Measurements from ENCODE around the gene TNFRSF21.
"Not testable (repeated sequence)": the region's sequence is repeated elsewhere in the genome, so short reads cannot be mapped to it uniquely, and the experiment has no call there.

TNFRSF21 gene

DNA sequence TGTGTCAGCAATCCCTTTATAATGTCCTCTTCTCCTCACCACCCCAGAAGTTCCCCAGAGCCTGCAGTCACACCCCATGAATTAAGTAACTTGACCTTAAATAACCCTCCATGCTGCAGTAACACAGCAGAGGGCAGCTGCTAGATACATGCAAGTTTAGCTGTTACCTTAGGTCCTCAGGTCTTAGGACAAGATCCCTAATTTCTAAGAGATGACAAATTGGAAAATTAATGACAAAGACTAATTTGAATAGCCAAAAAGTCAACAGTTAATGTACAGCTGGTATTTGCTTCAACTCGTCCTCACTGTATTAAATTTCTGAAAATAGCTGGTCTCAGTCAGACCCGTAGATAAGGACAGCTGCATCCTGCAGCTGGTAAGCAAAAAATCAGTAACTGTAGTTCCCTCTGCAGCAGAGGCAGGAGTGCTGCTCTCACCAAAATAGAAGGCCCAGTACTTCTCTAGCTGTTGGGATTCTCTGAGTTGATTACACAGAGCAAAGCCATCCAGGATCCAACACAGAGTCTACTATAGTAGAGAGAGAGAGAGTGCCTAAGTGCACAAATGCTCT, 62.4 kb downstream of the TNFRSF21 start:
- DNase-seq, result peak; percentile 68

DNA sequence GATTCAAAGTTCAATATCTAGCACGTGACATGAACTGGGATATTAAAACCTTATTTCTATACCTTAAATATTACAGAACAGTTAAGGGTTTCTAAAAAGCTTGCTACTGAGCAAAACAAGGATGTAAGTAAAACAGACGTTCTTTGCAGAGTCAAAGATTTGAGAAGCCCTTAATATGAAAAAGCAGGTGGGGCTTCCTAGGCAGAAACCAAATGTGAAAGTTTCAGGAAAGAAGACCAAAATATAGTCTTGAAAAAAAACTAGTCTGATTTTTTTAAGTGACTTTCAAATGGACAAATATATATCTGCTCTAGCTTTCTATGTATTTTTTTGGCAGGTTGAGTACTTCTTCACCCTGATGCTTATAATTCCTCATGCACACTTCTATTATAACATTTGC, 63.2 kb downstream of the TNFRSF21 start:
- DNase-seq, result no peak

DNA sequence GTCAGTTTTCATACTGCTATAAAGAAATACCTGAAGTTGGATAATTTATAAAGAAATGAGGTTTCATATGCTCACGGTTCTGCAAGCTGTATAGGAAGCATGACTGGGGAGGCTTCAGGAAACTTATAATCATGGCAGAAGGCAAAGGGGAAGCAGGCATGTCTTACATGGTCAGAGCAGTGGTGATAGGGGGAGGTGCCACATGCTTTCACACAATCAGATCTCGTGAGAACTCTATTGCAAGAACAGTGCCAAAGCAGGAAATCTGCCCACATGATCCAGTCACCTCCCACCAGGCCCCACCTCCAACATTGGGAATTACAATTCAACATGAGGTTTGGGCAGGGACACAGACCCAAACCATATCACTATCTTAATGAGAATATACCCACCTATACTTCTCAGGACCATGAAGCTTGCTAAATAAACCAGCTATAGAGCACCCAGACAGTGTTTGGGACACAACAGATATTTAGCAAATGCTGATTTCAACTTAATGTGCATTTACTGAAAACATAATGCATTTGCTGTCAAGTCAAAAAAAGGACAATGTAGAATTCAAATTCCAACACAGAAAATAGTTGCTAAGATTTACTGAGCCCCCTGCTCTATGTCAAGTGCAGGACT, 63.8 kb downstream of the TNFRSF21 start:
- DNase-seq, result no peak

- peak; percentile 87 for DNase-seq
Observed at GRCh38 chr6:47242483-47243386, 67.0 kb downstream of the TNFRSF21 start.

DNA sequence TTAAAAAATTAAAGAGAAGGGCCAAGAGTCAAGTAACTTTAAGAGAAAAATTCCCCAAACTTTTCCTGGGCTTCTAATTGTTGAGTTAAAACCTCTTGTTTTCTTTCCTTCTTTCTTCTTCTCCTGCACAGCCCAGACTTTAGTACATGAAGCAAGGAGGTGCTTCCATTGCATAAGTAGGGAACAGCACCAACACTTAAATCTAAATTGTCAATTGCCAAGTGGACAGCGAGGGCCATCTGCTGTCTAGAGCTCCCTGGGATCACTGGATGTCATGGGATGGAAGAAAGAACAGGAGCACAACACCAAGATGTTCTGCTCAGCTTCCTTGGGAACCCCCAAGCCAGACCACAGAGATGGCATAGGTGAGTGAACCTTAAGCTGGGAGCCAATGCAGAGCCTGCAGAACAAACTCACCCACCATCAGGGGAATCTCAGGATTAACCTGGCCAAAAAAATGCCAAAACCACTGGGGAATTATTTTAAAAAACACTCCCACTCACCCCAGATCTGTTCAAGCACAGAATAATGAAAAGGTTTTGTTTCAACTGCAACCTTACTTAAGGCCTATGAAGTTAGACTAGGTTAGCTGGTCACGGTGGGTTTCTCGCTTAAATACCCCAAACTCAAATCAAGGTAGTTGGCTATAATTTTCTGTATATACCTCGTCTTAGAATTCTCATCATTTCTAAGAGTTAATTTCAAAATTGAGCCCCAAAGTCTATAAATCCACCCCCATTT, 67.8 kb downstream of the TNFRSF21 start:
- no peak for DNase-seq

DNA sequence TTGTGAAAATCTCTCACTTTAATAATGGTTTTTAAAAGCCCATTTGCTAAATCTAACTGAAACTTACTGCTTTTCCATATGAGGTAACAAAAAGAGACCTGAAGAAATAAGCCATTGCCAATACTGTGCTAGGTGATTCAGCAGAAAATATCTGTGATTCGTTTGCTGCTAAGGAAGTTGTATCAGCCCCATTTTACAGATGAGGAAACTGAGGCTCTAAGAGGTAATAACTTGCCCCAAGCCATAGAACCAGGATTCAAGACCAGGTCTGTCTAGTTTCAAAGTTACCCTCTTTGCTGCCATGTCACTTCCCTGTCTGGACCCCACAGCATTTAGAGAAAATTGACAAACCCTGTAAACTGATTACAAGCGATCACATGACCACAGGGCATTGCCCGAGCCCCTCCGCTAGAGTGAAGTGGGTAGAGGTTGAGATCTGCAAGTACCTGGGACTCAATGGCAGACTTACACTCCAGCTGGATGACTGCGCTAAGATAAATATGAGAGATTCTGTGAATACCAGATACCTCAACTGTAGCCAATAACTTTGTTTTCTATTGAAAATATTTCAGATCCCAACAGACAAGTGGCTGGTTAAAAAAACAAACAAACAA, 69.3 kb downstream of the TNFRSF21 start:
- DNase-seq, result no peak

DNA sequence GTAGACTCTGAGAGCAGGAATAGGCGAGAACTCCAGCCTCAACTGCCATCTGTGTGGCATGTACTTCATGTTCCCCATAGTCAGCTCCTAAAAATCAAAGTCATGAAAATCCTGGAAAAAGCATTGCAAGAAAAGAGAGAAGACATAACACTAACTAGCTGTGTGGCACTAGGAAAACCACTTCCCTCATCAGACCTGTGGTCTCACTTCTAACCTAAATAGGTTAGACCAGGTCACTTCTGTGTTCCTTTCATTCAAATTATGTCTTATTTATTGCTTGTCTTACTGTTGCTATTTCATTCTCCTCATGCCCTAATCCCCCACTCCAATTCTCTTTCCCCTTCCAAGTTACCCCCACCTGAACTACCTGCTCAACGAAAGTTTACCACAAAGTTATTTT, 70.2 kb downstream of the TNFRSF21 start:
- DNase-seq, result no peak

GRCh38 chr6:47238456-47238995, 71.2 kb downstream of the TNFRSF21 start:
- DNase-seq, result no peak

DNA sequence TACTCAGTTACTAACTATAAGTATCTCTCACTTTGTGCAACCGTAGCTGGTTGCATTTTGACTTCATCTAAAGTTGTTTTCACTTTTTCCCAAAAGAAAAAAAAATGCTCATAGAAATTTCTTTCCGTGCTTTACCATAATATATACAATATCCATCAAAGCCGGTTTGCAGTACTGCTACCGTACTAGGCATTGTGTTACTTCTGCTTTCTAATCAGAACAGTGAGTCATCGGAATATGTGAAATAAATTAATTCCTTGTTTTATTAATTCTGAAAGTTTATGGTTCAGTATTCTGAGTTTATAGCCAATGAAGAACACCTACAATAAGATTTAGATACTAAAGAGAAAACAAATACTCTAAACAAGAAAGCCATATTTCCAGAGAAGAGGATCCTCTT, 72.5 kb downstream of the TNFRSF21 start:
- no peak for DNase-seq

GRCh38 chr6:47235964-47236760, 73.5 kb downstream of the TNFRSF21 start:
- no peak for DNase-seq

GRCh38 chr6:47235421-47235820, 74.3 kb downstream of the TNFRSF21 start:
- no peak for DNase-seq

- DNase-seq, result no peak
Observed at GRCh38 chr6:47234266-47234933, 75.3 kb downstream of the TNFRSF21 start.

DNA sequence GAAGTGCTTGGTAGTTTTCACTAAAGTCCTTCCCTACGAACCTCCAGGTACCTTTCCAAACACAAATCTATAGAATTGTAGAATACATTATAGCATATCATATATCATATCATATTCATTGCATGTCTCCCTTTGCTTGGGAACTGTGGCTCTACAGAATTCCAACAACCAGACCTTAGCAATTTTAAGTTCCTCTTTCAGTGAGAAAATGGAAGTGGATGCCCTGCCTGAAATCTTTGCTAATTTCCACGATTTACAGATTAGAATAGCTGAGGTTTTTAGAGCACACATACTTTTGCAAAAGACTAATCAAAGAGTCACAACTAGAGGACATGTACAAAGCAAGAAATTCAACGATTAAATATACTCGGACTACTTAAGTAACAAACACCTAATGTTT, 78.6 kb downstream of the TNFRSF21 start:
- no peak for DNase-seq

DNA sequence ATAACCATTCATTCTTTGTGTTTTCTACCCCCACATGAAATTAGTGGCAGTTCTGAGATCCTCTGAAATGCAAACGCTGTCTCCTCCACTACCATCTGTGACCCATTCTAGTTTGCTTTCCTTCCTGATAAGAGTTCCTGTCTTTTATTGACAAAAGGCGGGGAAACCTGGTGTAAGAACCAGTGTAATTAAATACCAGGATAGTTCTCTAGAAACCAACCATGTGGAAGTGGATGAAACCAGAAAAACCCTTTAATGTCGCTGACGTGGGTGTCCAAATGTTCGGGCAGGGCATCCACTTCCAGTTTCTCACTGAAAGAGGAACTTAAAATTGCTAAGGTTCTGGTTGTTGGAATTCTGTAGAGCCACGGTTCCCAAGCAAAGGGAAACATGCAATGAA, 79.1 kb downstream of the TNFRSF21 start:
- no peak for DNase-seq

DNA sequence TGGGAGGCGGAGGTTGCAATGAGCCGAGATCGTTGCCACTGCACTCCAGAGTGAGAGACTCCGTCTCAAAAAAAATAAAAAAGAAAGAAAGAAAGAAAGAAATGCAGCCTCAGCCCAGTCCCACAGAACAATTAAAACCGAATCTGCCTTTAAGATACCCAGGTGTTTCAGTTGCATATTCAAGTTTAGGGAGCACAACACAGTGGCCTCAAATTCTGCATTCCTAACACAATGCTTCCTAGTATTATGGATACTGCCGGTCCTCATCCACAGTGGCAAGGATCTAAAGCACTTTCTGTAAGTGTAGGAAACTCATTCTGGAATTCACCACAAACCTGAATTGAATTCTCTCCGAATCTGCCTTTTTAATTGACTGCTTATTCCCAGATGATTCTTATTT, 80.5 kb downstream of the TNFRSF21 start:
- DNase-seq, result no peak

DNA sequence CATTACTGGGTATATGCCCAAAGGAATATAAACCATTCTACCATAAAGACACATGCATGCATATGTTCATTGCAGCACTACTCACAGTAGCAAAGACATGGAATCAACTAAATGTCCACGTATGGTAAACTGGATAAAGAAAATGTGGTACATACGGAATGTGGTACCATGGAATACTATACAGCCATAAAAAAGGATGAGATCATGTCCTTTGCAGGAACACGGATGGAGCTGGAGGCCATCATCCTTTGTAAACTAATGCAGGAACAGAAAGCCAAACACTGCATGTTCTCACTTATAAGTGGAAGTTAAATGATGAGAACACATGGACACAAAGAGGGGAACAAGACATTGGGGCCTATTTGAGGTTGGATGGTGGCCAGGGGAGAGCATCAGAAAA, 81.6 kb downstream of the TNFRSF21 start:
- DNase-seq, result not testable (repeated sequence)

GRCh38 chr6:47223251-47223650, 86.5 kb downstream of the TNFRSF21 start:
- not testable (repeated sequence) for DNase-seq

- DNase-seq, result no peak
Observed at GRCh38 chr6:47221565-47221964, 88.1 kb downstream of the TNFRSF21 start.

DNA sequence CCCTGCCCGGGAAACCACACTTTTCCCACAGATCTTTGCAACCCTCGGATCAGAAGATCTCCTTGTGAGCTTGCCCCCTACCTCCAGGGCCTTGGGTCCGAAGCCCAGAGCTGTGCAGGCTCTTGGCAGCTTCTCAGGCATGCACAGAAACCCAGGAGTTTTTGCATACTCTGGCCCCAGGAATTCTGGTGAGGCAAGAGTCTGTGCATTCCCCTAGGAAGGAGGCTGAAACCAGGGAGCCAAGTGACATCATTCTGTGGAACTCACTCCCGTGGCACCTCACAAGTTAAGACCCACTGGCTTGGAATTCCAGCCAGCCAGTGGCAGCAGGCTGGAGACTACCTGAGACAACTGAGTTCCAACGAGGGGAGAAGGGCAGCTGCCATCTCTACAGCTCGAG, 100.1 kb downstream of the TNFRSF21 start:
- DNase-seq, result no peak

DNA sequence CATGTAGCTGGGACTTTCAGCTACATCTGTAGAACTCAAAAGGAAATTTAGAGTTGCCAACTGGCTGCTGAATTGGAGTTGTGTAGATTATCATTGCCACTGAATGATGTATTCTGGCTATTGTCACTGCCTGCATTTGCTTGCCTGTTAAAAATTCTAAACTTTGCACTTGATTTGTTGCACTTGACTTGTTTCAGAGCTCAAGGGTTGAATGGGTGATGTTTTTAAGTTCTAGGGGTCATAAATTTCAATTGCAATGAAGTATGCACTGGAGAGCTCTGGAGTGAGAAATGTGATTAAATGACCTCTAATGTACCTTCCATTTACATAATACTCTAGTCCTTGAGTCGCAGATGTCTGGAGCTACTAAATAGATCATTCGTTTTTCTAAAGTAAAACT, 102.4 kb downstream of the TNFRSF21 start:
- no peak for DNase-seq

- no peak for DNase-seq
Observed at GRCh38 chr6:47206626-47207025, 103.1 kb downstream of the TNFRSF21 start.

All from right hindlimb (tissue), 1 donor.